Measurements from ENCODE around the gene CNIH3.

- no peak for TF ChIP-seq CTCF (IDR thresholded peaks at IDR 0.05)
- TF ChIP-seq REST (IDR thresholded peaks at IDR 0.05; ENCODE audit: insufficient read depth in 1 of 2, low read depth in 2 of 2, low read length in 1 of 2), result no peak
- TF ChIP-seq POLR2AphosphoS5 (IDR thresholded peaks at IDR 0.05; ENCODE audit: low read depth, low read length), result no peak
- TF ChIP-seq TCF7L2 (IDR thresholded peaks at IDR 0.05; ENCODE audit: low read depth, low read length), result no peak
These were observed 117.2 kb downstream of the CNIH3 start for GRCh38 chr1:224733027-224733911.
